Mucosa of gallbladder (tissue), 1 donor: ENCODE data around the gene CAMK2A. TPM values are rescaled to one million over a fixed set of nuclear protein-coding genes. Genes with fewer than 3 reads are reported as not detected.
A peak's percentile ranks its signal among the peaks of the same experiment; 100 is the strongest.

Experiments used
- DNase-seq: peaks from one replicate; pipeline ENCODE4 v3.0.0-alpha.2; 2020; ENCODE audit warnings: low spot score
- total RNA-seq: library from RNA; stranded (reverse); gene quantifications from one replicate; pipeline ENCODE4 v1.2.1, GENCODE V29; 2021
- donor health status: DM: no; HTN: no; CAD: no.

CAMK2A gene
- total RNA-seq, 1 donor from 2014 or later, result 5.0 TPM

DNA sequence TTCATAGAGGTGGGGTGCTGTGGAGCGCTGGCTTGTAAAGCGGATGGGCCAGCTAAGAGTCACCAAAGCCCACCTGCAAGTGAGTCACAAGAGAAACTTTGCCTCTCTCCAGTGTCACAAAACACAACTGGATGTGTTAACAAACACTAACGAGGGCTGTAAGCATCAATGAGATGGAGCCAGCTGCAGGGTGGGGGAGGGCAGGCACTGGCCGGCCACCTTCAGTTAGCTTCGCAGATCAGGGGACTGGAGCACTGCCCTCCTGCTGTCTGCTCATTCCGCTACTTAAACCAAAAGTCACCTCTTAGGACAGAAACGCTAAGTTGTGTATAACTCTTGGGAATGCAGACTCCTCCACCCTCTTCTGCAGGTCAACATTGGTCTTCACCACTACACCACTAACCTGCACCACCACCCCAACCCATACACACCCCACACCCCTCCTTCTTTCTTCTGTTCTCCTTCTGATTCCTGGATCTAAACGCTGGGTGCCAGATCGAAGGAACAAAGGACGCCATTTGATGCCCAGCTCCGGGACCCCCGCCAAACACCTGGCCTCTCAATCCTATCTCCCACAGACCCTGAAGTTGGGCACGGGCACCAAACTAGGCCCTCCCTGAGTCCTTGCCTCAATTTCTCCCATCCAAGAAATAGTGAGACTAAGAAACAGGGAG, 11.1 kb upstream of the CAMK2A start:
- no peak for DNase-seq

- DNase-seq, result no peak
These were observed 10.2 kb upstream of the CAMK2A start for GRCh38 chr5:150299571-150300327.

- no peak for DNase-seq
These were observed 9.3 kb upstream of the CAMK2A start for GRCh38 chr5:150298701-150299451.

DNA sequence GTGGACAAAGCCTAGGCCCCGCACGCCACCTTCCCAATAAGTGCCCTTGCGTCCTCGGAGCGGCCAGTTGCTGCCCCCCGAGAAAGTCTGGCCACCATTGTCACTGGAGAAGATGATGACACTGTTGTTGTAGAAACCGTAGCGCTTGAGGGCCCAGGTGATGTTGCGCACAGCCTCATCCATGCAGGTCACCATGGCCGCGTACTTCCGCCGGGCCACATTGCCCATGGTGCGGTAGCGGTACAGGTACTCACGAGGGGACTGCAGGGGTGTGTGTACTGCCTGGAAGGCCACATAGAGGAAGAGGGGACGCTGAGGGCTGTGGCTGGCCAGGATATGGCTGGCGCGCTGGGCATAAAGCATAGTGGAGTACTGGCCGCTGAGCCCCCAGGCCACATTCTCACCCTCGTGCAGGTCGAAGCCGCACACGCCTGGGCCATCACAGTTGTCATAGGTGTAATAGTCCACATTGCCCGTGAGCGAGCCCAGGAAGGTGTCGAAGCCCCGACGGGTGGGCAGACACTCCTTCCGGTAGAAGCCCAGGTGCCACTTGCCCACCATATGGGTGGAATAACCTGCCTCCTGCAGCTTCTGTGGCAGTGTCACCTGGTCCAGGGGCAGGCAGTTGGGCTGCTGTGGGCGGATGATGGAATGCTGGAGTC, 8.5 kb upstream of the CAMK2A start:
- no peak for DNase-seq

GRCh38 chr5:150297236-150297890, 7.8 kb upstream of the CAMK2A start:
- DNase-seq, result no peak

DNA sequence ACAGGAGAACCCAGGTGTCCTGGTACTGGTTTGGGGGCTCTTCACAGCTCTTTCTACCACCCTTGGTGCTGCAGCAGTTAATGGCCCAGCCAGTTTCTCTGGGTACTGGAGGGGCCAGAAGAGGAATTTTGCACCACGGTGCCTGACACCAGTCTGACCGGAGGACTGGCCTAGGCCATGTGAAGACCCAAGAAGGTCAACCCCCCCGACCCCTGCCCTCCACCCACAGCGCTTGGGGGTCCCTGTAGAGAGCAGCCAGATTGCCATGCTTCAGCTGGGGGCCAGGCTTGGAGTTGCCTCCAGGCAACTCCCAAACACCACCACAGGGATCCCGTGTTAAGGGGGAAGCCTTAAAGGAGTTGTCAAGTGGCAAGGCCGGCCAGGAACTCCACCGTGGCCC, 6.9 kb upstream of the CAMK2A start:
- no peak for DNase-seq

- DNase-seq, result no peak
These were observed 6.3 kb upstream of the CAMK2A start for GRCh38 chr5:150295741-150296486.

DNA sequence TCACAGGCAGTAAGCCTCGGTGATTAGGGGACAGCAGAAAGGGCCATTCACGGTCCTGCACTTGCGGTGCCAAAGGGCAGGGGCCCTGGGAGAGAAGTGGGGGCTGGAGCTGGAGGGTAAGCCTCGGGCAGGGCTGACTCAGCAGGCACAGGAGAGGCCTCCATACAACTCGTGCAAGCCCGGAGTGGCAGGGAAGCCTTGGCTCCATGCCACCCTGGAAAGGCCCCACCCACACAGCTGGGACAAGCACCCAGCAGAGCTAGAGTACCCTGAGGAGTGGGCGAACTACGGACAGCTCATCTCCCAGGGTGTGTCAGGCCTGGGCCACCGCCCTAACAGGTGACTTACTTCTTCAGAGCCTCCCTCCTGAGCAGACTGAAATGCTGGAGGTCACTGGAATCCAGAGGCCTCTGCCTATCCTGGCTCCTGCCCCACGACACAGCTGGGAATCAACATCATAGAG, 5.6 kb upstream of the CAMK2A start:
- peak; percentile 28 for DNase-seq

DNA sequence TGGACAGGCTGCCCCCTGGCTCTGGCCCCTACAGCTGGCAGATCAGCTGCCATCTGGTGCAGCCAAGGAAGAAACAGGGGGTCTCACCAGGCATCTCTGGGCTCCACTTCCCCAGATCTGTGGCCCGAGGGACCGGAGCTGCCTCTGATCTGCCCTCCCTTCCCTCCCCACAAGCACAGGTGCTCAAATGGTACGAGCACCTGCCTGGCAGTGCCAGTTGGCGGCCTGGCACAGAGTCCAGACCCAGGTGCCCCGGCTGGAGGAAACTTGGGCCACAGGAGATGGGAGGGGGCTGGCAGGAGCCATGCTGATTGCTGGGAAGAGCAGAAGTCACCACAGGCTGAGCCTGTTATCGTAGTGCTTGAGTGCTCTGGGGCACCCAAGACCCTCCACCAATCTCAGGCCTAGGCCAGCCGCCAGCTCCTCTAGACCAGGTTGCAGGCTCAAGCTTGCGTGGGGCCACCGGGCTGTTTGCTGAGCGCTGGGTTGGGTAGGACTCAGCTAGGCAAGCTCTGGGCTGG, 5.0 kb upstream of the CAMK2A start:
- DNase-seq, result no peak

DNA sequence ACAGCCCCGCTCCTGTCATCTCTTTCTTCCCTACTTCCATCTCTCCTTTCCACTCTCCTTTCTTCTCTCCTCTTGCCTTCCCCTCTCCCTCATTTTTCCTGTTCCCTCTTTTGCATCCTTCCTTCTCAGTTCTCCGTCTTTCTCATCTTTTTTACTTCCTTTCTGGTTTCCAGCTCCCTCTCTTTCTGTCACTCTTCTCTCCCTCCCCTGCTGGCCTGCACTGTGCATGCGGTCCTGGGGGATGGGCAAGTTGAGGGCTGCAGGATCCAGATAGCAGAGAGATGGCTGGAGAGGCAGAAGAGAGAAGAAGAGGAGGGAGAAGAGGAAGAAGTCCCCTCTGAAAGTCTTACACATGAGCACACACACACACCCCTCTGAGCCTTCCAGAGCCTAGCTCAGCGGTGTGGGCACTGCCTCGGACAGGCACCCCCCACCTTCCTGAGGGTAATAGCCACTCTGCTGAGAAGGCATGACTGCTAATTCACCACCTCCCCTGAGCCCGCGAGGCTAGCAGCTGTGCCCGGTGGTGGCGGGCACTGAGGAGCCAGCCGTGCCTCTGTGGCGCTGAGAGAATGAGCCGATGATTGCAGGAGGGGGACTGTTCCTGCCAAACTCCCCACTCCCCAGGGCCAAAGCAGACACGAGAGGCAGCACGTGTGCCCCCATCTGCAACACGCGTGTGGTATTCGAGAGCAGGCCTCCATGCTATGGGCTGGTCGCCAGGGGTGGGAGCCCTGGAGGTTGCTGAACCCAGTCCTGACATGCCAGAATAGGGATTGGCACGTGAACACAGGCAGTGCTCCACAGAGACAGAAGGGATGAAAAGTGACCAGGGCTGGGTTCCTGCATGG, 3.7 kb upstream of the CAMK2A start:
- no peak for DNase-seq

DNA sequence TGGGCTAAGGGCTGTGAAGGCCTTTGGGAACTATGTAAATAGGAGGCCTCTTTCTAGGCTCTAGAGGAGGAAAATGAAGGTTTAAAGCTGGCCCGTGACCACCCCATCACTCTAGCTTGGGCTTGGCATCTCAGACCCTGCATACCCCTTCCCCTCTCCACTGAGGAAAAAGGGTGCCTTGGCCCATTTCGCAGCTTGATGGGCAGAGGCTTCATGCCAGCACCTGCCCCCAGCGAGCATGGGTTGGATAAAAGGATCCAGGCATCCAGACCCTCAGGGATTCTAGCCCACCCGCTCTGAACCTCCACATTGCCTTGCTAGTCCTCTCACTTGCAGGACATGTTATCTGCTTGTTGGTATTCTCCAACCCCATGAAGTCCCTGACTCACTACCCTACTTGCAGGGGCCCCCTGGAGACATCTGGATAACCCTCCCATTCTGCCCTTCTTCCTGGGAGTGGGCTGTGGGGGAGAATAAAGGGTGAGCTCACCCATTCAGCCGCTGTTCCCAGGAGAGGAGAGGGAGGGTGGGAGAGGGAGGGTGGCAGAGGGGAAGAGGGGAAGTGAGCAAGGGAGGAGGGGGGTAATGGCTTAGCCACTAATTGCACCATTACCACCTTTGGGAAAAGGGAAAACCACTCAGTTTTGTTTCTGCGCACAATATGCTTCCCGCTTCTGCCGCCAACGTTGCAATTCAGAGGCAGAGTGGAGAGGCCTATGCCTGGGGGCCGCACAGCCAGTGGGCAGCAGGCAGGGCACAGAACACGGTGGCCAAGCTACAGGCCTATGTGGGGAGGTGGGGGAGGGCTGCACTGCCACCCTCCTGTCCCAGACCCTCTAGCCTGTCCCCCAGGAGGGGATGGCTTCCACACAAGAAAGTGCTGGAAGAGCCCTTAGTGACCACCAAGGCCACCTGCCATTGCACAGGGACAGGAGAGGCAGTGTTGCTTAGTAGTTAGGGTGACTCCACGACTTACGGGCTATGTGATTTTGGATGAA, 2.1 kb upstream of the CAMK2A start:
- no peak for DNase-seq

- DNase-seq, result no peak
These were observed 782 bp downstream of the CAMK2A start for GRCh38 chr5:150288791-150289190.

DNA sequence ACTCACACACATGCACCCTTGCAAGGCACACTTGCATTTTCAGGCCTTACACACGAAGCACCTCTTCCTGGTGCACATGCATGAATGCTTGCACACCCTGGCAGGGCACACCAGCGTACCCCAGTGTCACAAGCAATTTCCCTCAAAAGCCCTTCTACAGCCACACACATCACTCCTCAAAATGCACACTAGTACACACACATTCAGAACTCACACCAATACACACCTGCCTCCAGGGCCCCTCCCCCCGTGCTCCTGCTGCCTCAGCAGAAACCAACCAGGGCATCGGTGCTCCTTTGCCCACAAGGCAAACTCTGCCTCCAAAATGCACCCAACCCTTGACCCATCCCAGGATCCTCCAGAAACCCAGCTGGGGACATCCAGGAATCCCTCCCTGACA, 1.2 kb downstream of the CAMK2A start:
- no peak for DNase-seq

DNA sequence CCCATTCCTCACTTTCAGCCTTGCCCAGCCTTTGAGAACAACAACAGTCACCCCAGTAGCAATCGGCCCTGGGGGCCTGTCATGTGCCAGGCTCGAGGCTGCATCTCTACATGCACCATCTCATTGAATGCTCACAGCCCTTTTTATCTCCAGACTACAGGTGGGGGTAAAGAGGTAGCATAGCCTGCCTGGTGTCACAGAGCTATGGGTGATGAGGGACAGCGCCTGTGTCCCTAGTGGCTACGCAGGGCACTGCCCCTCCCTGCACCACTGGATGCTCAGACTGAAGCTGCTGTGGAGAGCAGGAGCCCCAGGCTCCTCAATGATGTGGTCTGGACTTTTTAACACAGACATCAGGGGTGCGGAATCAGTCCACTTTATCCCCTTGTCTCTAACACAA, 2.8 kb downstream of the CAMK2A start:
- DNase-seq, result no peak

GRCh38 chr5:150285114-150285513, 4.5 kb downstream of the CAMK2A start:
- no peak for DNase-seq

DNA sequence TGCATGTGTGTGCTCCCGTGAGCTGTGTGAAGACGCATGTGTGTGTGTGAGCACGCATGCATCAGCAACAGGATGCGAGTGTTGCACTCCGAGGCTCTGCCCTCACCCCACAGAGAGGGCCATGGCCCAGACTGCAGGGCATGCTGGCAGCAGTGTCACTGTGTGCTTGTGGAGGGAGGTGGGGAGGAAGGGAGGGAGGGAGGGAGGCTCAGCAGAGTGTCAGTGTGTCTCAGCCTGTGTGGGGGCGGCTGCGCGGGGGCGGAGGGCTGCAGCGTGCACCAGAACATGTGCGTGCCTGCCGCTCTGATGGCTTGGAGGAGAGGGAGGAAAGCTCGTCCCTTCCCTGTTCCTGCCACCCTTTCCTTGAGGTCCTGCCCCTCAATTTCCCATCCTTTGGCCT, 5.3 kb downstream of the CAMK2A start:
- DNase-seq, result no peak

- DNase-seq, result no peak
These were observed 5.7 kb downstream of the CAMK2A start for GRCh38 chr5:150283904-150284303.

GRCh38 chr5:150281987-150282386, 7.6 kb downstream of the CAMK2A start:
- no peak for DNase-seq
